ENCODE data around the gene TAGAP.

GRCh38 chr6:158996856-158997255 lies 47.9 kb downstream of the TAGAP start:
- no peak for TF ChIP-seq EZH2phosphoT487 (IDR thresholded peaks at IDR 0.05; ENCODE audit: borderline replicate concordance, low read depth, low read length)
- no peak for TF ChIP-seq CTCF (conservative IDR thresholded peaks at IDR 0.05; ENCODE audit: low read length)
